COLO668 (cell line): ENCODE results near the gene CFC1B.
"Not testable (repeated sequence)": the region's sequence is repeated elsewhere in the genome, so short reads cannot be mapped to it uniquely, and the experiment has no call there.

Experiments used
- DNase-seq: peaks from one replicate; lab custom pipeline; 2025; ENCODE audit not compliant: unreplicated experiment; lab: John Stamatoyannopoulos, UW

Gene CFC1B

DNA sequence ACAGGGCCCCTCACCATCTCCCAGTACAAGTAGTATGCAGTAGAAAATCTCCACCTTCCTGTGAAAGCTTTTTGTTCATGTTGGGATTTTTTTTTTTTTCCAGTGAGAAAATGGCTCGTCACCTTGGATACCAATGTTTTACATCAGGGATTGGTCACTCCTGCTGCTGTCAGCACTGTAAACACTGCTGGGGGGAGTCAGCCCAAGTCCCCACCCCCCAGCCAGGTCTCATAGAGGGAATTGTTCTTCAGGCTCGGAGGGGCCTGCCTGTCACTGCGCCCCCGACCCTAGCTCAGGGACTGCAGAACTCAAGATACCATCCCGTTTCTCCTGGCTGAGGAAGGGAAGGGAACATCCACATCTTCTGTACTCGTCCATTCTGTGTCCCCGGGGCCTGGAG lies at the start of gene CFC1B:
Gene CFC1B (plus strand): TSS at position 231 of the 400 bp plus-strand sequence. CDS start 263 bp downstream, outside the sequence.
- DNase-seq = not testable (repeated sequence)

DNA sequence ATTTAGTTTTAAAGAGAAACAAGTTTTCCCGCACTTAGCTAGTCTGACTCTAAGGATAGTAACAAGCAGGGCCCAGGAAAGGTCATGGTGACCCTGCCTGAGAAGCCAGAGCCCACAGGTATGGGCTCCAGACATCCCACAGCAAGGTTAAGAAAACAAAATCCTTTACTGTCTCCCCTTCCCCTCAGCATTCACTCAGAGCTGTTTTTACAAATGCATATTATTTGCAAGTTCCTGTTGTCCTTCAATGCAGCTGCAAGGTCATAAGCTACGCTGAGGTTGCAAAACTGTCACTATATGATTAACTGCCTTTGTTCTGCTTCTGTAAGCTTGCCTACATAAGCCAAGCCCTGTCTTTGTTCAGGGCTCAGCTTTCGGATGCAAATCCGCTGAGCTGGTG lies 29.9 kb upstream of the CFC1B start:
- DNase-seq = not testable (repeated sequence)

DNA sequence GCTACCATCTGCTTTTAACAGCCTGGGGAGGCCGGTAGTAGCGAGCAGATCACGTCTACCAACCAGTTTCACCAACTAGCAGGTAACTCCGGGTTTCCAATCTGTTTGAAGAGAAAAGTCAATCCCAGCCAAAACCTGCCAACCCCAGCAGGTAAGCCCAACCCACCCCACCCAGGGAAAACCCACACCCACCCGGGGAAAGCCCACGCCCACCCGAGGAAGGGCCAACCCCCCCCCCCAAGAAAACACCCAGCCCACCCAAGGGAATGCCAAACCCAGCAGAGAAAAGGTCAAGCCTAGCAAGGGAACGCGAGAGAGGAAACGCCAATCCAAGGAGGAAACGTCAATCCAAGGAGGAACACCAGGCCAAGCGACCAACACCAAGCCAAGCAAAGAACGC lies 11.8 kb upstream of the CFC1B start, which contains the start of gene POTEI:
Gene POTEI (minus strand): TSS at position 101 of the 400 bp plus-strand sequence. CDS start 93 bp downstream, at position 8.
- DNase-seq = not testable (repeated sequence)

DNA sequence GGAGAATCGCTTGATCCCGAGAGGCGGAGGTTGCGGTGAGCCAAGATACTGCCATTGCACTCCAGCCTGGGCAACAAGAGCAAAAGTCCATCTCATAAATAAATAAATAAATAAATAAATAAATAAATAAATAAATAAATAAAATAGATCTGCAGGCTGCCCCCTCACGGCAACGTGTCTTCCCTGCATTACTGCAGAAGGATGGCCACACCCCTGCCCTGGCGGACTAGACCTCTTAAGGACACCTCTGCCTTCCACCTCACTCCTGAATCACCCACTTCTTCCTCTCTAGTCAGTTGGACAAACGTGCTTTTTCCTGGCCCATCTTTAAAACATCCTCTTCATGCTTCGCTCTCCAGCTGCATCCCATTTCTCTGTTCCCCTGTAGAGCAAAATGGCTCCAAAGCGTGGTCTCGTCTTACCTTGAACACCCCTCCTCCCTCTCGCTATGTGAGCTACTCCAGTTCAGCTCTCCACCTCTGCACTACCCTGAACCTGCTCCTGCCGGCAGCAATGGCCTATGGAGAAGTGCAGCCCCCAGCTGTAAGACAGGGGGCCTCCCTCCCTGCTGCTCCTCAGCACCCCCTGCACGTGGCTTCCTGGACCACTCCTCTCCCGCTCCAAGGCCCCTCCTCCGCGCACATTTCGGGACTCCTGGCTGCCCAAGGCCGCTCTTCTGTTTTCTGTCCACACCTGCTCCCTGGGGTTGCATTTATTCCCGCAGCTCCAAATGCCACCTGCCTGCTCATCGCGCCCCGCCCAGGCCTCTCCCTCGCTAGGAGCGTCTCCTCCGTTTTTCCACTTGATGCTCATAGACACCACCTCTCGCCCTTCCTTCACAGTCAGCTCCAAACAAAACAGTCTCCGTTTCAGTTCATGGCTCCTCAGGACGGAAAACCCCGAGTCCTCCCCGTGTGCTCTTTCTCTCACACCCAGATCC lies 9.9 kb upstream of the CFC1B start:
- not testable (repeated sequence) for DNase-seq

DNA sequence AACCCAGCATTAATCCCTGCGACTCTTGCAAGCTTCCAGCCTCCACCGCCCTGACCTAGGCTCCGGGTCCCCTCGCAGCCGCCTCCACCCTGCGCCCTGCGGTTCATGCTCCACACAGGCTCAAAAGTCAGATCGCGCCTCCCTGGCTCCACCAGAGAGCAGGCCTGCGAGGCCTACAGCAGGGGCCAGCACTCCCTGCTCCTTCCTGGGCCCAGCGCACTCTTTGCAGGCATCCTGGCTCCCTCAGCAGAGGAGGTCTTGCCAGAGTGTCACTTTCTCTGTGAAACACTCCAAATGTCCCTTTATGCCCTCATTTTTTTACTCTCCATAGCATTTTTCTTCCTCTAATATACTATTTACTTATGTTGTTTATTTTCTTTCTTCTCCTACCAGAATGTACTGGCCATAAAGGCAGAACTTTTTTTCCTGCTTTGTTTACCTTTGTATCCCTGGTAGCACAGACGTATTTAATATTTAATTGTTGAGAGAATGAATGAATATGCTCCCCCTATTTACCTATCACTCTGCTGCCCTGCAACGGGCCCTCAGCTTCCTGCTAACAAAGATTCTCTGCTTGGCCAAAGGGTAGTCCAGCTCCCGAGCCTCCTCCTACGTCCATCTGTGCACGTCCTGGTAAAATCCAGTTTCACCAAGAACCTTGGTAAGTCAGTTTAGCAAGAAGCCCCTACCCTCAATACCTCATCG lies 9.1 kb upstream of the CFC1B start:
- DNase-seq = not testable (repeated sequence)

DNA sequence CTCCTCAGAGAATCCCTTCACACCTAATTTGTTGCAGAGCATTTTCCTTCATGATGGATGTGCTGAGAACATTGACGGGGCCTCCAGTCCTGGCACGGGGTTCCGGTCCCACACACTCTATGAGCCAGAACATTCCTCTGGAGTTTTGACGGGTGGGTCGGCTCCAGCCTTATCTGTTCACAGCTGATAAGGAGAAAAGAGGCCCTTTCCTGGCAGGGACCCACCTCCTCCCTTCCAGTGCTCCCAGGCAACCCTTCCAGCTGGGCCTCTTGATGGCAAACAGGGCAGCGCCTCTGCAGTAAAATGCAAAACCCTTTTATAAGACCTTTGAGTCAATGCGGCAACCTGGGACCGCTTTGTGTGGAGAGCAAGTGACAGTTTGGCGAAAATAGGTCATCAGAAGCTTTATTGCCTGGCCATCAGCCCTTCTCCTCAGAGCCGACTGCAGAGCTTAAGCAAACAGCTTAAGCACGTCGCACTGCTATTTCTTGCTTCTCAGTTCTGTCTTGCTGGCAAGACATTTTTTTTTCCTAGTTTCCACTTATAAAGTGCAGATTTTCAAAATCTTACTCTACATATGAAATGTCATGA lies 2.4 kb upstream of the CFC1B start:
- DNase-seq = not testable (repeated sequence)

DNA sequence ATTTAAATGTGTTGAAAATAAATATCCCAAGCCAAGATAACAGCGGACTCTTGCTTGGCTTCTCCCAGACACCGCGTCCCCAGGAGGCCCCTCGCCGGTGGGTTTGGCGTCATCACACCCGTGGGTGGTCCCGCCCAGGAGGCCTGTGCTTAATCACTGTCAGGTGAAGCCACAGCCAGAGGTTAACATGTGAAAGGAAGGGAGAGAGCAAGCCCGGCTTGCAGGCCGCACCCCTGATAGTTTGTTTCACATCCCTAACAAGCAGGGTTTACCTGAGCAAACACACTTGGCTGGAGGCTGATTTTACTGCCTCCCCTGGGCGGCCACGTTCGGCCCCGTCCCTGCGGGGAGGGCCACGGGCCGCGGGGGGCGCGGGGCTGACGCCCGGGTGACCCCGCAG lies 1.4 kb downstream of the CFC1B start:
- not testable (repeated sequence) for DNase-seq

DNA sequence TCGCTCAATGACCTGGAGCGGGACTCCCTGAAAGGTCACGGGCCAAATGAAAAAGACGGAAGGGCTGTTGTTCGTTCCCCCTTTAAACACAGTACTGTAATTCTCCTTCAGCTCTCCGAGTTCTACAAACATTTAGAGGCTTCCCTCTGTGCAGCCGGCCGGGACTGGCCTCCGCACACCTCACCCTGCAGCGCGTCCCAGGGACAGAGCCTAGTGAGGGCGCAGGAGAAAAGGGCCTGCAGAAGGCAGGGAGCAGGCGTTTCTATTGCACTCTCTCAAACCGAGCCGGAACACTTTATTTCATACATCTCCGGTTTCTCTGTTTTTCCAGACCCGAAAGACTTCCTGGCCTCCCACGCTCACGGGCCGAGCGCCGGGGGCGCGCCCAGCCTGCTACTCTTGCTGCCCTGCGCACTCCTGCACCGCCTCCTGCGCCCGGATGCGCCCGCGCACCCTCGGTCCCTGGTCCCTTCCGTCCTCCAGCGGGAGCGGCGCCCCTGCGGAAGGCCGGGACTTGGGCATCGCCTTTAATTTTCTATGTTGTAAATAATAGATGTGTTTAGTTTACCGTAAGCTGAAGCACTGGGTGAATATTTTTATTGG lies 6.4 kb downstream of the CFC1B start:
- not testable (repeated sequence) for DNase-seq

DNA sequence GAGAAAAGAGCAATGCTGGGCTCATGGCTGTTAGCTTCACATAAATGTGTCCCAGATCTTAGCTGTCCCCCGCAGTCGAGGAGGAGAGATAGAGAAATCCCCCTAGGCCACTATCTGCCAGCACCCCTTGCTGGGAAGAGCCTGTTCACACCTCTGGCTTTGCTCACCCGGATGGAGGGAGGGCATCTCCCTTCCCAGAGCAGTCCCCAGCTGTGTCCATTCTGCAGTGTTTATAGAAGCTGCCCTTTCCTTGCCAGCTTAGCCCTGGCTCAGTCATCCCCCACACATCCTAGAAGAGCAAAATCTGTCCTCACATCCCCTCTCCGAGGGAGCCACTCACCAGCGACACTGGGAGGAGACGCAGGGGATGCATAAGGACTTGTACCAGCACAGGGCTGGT lies 8.5 kb downstream of the CFC1B start:
- not testable (repeated sequence) for DNase-seq

DNA sequence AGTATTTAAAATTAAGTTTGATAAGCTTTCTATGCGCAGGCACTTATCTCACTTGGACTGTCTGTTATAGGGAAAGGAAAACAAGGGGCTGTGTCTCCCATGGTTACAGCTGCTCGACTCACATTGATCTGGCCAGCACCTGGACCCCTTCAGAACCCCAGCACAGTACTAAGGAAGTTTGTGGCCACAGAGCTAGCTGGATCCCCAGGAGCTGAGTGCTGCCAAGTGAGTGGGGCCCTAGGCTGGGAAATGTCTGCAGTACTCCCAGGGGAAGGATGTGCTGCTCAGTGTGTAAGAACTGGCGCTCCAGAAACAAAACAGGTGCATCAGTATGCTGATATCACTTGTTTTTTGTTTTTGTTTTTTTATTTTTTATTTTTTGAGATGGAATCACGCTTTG lies 9.2 kb downstream of the CFC1B start:
- not testable (repeated sequence) for DNase-seq

DNA sequence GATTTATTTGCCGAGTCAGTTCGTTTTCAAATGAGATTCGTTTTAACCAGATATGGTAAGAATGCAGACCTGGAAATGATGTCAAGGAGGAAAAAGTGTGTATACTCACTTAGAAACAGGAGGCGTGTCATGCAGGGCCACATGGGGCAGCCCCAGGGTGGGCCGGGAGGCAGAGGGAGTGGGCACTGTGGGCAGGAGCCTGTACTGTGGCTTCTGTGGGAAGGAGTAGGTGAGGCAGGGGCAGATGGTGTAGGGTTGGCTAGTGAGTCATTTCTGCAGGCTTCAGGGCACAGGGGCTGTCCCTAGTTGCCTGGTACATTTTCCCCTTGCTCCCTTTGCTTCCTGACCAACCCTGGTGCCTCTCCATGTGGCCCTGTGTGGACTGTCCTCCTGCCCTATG lies 10.2 kb downstream of the CFC1B start:
- not testable (repeated sequence) for DNase-seq

DNA sequence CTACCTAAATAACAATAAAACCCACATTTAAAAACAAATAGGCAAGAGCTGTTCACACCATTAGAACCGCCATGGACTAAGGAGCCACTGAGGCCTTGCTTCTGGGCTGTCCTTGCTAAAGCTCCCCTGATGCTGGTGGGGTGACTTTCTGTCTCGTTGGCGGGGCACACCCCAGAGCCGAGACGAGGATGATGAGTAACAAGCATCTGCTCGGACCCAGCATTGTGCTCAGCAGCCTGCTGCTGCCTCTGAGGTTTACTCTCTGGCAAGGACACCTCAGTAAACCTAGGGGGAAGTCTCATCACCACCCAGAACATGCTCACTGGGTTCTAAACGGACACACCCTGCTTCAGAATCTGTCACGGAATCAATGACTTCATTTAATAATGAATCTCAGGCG lies 10.7 kb downstream of the CFC1B start:
- not testable (repeated sequence) for DNase-seq

DNA sequence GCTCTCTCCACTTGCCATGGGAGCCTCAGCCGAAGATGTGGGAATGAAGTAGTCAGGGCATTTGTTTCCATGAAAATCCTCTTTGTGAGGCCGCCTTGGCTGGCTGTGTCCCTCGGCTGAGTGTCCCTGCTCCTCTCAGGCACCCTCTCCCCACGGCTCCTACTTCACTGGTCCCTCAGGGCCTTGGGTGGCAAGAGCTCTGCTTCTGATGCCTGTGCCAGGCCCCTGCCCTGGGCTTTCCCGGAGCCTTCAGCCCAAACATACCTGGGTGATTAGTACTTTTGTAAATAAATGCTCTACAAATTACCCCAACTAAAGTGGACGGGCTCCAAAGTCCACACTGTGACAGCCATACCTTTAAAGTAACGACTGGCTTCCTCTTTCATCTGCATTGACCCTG lies 15.6 kb downstream of the CFC1B start:
- not testable (repeated sequence) for DNase-seq

DNA sequence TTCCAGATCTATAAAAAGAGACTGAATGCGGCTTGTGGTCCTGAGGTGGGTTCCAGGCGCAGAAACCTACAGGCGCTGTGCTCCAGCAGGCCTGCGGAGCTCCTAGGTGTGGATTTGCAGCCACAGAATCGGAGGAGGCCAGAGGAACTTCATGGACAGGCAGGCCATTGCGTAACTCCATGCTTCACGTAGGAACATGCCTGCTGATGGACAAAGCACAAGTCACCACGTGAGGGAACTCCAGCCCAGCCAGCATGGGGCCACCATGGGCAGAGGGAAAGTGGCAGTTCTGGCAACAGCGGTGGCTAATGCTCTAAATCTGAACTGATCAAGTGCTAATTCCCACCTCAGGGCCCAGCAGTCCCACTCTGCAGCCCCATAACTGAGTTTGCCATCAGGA lies 17.2 kb downstream of the CFC1B start:
- not testable (repeated sequence) for DNase-seq

DNA sequence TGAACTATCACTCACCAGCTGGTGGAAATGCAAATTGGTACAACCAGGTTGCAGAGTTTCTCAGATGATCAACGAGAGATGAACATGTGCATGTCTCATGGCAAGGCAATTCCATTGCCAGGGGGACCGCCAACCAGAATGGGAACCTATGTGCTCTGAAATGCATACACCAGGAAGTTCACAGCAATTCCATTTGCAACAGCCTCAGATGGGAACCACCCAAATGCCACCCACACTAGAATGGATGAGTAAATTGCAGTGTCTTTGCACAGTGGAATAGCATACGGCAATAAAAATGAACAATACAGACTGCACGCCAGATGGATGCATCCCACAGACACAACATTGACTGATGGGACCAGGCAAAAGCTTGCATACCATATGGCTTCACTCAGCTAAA lies 21.8 kb downstream of the CFC1B start:
- DNase-seq = not testable (repeated sequence)

DNA sequence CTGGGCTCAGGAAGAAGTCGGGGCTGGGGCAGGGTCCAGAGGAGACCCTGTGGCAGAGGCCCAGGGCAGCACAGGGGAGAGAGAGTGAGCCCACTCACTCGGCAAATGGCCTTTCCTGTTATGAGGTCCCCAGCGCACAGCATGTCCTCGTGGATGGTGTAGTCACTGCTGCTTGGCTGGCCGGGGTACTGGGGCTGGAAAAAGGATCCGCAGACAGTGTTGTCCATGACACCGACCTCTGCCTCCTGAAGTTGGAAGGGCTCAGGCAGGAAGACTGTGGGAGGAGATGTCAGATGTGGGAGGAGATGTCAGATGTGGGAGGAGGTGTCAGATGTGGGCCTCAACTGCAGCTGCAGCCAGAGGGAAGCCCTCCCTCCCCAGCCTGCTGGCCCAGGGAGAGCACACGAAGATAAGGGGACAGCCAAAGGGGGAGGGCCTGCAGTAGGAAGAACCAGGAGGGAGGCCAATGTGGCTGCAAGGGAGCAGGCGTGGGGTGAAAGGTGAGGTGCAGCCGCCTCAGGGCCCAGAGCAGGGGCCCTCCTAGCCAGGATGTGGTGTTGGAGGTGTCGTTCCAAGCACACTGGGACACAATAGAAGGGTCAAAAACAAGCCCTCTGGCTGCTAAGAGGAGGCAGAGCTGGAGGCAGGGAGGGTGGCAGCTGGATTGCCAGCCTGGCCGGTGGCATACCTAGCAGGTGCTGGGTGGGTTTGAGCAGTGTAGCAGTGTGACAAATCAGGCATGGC lies 22.9 kb downstream of the CFC1B start:
- DNase-seq = not testable (repeated sequence)

DNA sequence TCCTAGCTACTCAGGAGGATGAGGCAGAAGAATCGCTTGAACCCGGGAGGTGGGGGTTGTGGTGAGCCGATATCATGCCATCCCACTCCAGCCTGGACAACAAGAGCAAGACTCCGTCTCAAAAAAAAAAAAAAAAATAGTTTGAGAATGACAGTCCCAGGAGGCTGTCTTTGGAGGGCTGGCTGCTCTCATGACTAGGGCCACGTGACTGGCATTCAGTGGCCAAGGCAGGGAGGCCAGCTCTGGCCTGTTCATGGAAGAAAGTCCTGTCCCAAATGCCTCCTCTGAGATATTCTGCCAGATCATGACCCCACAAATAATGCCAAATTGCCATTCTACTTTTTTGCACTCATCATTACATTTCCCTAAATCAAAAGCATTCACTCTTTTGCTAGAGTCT lies 24.0 kb downstream of the CFC1B start:
- DNase-seq = not testable (repeated sequence)

DNA sequence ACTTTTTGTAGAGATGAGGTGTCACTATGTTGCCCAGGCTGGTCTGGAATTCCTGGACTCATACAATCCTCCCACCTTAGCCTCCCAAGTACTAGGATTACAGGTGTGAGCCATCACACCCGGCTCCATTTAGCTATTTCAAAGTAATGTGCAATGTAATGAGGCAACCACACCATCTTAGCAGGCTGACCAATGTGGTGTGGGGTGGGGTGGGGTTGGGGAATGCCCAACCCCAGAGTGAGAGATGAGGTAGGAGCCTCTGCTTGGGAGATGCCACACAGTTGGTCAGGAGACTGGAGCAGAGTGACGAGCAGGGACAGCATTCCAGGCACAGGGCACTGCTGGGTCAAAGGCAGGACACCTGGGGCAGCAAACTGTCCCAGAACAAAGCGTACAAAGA lies 27.4 kb downstream of the CFC1B start:
- DNase-seq = not testable (repeated sequence)

DNA sequence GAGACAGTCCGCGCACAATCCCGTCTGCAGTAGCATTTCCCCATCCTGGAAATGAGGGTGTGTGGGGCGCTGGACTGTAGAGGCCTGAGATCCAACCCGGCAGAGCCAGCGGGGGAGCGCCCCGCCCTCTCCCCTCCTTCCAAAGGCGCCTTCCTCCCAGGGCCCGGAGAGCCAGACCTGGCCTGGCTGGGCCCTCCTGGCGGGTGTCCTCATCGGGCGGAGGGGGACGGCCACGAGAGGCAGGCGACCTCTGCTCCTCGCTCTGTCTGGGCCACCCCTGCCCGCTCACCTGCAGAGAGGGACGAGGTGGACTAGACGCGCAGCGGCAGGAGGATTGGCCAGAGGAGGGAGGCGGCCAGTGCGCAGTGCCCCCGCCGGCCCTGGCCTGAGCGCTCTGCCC lies 28.5 kb downstream of the CFC1B start:
- not testable (repeated sequence) for DNase-seq

DNA sequence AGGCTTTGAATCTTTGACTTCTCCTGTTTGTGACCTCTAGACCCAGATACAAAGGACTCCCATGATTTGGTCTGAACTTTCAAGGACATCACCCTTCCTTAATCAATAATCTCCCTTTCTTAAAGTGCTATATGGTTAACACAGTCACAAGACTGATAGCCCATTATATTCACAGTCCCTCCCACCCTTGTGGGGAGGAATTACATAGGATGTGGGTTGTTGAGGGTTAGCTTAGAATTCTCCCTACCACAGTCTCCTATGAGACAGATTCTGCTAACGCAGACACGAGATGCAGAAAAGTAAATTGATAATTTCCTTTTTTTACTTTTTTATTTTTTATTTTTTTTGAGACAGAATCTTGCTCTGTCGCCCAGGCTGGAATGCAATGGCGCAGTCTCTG lies 33.2 kb downstream of the CFC1B start:
- not testable (repeated sequence) for DNase-seq
